Germinal center (tissue), 1 donor: Measurements from ENCODE around the gene CPSF3.

Experiments
- DNase-seq: peaks from one replicate; pipeline ENCODE4 v3.0.0; 2012; ENCODE audit warnings: mixed read lengths, low spot score

The CPSF3 gene

DNA sequence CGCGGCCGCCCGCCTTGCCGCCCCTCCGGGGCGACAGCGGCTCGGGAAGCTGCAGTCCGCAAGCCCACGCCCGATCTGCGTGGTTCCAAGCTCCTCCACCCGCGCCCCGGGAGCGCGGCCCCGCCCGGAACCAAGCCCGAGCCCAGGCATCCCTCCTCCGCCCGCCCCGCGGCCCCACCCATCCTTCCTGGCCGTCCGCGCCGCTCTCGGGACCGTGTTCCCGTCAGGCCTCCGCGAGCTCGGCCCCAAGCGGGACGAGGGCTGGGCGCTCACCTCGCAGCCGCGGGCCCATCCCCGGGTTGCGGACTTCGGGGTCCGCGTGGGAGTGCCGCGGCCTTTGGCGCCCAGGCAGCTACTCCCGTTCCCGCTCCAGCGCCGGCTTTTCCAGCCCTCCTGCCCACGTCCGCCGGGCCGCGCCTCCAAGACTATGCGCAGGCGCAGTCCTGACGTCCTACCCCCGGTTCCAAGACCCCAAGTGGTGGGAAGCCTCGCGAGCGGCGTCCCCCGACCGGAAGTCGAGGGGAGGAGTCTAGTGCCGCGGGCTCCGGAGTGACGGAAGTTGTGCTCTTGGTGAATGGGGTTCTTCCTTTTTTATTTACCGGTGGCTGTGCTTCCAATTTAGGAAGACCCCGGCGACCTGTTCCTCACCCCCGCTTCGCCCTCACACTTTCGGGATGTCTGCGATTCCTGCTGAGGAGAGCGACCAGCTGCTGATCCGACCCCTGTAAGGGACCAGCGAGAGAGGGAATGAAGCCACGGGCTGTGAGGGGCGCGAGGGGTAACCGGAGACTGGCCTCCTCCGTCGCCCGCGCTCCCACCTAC is at the start of gene CPSF3, which contains the start of gene ITGB1BP1:
Gene CPSF3, plus strand, starts transcription at position 555 of the 822 bp plus-strand sequence. Its CDS starts 120 bp downstream, at position 675.
Gene ITGB1BP1, minus strand, starts transcription at position 429 of the 822 bp plus-strand sequence. CDS start 4,831 bp downstream, outside the sequence.
- peak; percentile 99 for DNase-seq

DNA sequence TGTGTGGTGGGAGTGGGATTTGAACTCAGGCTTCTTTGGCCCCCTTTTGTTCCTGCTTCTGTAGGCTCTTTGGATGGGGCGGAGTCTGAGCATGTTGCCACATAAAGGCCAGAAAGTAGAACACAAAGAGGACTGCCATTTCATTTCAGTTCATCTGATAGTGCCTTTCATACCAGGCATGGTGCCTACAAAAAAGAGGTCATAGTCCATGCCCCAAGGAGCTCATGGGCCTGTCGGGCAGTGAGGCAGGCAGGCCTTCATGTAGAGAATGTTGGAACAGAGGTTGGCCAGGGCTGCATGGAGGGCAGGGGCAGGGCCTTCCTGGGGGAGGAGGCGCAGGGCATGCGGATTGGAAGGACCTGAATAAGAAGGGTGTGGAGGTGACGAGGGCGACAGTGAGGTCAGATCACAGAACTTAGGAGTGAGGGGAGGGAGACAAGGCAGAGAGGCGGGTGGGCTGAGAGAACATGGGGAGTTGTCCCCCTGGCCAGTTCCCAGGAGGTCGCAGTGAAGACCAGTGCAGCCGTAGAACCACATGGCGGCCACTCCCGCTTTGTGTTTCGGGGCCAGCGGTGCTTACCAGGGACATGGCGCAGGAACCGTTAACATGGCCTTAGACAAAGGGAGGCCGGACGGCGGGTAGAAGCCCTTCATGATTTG is 49.3 kb upstream of the CPSF3 start:
- no peak for DNase-seq

DNA sequence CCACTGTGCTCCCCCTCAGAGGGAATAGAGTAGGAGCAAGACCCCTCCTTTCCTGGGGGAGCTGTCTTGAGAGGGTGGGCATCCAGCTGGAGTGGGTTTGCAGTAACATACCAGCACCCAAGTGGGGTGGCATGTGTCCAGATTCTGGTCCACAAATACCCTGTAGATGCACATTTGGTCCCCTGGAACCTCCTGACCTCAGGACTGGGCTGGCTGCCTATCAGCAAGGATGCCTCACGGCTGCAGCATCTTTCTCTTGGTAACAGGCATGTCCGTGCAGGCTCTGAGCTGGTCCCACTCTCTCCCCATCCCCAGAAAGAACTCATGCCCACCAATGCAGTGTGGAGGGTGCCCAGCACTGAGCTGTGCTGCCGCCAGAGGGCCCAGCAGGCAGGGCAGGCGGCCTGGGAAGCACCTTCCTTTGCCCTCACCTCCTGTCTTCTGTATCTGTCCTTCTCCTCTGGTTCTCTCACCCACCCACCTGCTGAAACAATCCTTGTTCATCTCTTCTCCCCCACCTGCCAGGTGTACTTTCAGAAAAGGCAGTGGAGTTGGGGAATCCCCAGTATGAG is 47.5 kb upstream of the CPSF3 start:
- no peak for DNase-seq

DNA sequence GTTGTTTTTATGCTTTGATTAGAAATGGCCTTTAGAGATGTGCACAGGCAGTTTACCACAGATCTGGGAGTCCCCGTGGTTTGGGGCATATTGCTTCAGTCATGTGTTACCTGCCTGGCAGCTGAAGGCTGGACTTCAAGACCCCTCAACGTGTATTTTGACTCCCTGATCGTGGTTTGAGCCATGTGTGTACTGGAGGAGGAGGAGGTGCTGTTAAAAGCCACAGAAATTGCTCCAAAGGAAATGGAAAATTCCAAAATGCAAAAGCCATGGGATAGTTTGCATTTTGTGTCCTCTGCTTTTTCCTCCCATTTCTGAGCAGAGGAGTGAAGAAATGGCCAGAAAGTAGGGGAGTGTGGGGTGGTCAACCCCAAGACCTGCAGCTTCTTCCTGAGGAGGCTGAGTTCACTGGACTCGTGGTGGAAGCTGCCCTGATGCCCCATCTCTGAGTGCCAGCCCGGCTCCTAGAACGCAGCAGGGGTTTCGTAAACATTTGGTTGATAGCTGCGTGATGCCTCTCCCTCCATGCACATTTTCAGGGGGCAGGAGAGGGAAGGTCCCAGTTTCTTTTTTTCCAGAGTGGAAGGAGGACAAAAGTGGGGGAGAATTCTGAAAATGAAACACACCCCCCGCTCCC is 45.9 kb upstream of the CPSF3 start:
- DNase-seq, result no peak

DNA sequence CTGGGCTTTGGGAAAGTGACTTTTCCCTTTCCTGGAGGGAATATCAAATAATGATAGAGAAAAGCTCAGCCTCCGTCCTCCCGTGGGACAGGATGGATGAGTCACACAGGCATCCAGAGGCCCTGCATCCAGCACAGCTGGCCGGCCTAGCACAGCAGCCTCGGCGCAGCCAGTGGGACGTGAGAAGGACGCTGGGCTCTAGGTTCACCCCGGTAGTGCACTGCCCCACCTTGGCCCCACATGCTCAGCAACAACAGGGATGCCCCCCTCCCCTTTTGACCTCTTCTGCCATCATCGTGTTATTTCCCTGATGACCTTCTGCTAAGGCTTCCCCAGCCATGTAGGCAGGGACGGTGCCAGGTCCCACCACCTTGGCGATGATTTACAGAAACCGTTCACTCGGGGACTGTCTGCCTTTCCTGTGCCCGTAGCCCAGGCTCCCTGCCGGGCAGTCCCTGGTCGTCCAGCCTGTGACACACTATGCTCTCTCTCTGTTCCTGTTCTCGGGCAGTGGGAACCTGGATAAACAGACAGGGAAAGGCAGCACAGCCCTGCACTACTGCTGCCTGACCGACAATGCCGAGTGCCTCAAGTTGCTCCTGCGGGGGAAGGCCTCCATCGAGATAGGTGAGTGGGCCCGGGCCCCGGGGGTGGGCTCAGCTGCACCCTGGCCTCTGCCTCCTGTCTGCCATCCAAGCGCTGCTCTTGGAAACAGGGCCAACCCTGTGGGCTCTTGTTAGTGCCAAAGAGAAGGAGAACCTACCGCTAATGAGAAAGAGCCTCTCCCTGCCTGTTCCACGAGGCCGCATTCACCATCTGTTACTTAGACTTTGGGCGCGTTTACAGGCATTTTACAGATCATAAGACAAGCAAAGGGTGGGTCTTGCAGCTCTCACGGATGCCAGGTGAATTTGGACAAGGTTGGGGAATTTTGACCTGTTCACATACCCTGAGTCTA is 44.7 kb upstream of the CPSF3 start:
- DNase-seq, result no peak

DNA sequence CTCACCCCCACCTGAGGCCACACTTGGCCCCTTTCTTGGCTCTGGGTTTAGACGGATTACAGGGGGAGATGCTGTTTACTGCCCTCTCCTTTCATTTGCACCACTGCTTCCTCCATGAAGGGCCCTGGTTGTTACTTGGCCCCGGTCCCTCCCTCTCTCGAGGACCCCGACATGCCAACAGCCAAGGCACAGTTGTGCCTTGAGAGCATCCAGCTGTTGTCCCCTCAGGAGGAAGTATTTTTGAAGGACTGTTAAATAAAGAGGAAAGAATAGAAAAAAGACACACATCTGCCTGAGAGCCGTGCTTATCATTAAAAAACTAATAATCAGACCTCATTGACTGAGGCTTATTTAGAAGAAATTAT is 44.1 kb upstream of the CPSF3 start:
- DNase-seq, result no peak

DNA sequence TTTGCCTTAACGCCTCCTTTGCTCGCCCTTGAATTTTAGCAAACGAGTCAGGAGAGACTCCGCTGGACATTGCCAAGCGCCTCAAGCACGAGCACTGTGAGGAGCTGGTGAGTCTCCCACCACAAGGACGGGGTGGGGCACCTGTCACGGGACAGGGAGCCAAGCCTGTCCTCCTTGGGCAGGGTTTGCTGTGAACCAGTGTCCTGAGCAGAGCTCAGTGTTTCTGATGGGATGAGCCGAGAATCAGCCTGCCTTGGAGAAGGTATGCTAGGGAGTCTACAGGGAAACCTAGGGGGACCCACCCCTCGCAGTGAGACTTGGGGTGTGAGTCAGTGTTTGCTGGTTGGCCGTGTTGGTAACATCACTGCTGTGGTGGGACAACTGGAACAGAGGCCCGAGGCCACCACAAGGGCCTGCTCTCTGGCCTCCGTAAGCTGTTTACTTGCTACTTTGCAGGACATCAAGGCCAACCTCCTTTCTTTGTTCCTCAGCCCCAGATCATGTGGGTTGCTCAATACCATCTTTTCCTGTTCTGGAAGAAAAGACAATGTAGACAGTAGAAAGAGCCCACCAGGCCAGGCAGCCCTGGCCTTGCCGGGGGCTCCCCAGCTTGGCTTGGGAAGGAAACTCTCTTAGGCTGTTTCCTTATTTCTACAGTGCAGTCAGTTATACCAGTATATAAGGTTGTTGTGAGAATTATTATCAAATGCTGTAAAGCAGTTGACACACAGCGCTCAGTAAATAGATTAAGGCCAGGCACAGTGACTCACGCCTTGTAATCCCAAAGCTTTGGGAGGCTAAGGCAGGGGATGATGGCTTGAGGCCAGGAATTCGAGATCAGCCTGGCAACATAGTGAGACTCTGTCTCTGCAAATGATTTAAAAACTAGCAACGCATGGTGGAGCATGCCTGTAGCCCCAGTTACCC is 42.5 kb upstream of the CPSF3 start:
- no peak for DNase-seq

DNA sequence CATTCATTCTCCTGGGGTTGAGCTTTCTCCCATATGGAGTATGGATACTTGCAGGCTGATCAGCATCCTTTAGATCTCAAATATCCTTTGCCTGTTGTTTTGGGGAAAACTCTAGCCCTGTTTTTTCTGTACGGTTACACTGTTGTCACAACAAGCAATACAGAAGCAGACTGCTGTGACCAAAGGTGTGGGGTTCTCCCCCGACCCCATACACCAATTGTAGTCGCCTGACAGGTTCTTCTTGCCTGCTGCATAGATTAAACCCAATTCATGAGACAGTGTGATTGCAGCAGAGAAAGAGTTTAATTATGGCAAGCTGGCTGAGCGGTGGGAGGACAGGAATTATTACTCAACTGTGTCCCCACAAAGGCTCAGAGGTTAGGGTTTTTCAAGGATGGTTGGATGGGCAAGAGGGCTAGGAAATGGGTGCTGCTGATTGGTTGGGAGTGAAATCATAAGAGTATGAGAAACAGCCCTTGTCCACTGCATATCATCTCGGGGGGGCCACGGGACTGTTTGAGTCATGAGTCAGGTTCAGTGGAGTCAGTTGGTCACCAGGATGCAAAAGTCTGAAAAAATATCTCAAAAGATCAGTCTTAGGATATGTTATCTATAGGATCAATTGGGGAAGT is 40.7 kb upstream of the CPSF3 start:
- DNase-seq, result no peak

DNA sequence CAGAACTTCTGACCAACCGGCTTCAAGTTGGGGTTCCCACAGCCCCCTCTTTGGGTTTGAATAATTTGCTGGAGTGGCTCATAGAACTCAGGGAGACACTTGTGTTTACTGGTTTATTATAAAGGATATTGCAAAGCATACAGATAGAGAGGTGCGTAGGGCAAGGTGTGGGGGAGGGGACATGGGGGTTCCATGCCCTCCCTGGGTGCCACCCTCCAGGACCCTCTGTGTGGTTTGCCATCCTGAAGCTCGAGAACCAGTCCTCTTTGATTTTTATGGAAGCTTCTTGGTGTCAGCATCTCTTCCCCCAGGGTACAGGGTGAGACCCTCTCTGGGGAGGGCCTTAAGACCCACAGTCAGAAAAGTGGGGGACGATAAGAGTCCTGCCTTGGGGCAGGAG is 38.9 kb upstream of the CPSF3 start:
- no peak for DNase-seq

DNA sequence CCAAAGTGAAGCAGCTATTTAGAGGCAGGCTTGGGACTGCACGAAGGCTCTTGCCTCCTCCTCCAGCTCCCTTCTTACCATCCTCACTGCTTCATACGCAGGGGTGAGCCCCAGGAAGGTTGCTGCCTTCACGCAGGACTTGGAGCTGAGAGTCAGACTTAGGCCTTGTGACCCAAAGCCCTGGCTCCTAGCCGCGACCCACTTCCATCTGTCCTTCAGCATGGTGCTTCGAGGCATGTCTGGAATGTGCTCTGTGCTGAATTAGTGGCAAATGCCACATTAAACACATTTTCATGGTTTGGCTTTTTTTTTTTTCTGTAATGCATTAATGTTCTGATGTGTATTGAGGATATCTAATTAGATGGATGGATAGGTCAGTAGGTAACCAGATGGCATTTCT is 37.6 kb upstream of the CPSF3 start:
- DNase-seq, result no peak

DNA sequence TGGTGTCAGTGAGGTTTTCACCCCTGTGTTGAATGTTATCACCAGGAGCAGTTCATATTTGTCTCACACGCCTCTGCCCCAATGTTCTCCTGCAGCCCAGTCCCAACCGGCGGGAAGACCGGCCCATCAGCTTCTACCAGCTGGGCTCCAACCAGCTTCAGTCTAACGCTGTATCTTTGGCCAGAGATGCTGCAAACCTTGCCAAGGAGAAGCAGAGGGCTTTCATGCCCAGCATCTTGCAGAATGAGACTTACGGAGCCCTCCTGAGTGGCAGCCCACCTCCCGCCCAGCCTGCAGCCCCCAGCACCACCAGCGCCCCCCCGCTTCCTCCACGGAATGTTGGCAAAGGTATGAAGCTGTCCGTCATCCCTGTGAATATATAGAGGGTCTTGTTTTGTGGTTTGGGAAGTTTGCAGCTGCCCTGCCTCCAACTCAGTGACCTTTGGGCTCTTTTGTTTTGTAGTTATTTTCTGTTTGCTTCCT is 35.2 kb upstream of the CPSF3 start:
- DNase-seq, result no peak

DNA sequence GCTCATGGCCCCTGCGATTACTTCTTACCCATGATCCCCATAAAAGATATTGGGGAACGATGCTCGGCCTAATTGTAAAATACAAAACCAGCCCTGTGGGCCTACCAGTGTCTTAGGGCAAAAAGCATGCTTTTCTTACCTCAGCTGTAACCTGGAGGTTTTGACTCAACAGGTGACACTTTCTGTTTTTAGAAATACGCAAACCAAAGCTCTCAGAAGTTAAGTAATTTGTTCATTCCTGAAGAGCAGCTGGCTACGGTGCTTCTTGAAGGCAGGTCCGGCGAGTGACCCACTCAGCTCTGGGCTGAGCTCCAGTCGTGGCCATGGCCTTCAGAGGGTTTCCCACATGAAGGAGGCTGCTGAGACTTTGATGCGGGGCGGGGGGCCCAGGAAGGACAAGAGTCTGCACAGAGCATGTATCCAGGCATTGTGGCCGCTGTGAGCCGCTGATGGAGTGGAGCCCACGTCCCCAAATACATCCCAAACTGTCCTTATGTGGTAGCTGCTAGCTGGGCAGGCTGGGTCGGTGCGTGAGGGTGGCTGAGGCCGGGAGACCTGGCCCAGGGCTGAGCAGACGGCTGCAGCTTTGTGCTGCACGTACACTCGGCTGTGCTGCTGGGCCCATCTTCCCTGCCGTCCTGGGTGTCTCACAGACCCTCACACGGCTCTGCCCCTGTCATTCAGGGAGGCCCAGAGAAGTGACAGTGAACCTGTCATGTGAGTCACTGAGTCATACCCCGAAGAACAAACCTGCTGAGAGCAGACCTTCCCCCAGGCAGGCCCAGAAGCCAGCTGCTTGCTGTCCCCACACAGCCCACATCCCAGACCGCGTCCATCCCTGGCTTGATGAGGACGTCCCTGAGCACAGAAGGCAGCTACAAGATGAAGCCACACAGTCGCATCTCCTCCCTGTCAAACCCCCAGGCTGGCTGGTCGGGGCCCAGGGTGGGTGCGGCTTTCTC is 34.2 kb upstream of the CPSF3 start:
- no peak for DNase-seq

DNA sequence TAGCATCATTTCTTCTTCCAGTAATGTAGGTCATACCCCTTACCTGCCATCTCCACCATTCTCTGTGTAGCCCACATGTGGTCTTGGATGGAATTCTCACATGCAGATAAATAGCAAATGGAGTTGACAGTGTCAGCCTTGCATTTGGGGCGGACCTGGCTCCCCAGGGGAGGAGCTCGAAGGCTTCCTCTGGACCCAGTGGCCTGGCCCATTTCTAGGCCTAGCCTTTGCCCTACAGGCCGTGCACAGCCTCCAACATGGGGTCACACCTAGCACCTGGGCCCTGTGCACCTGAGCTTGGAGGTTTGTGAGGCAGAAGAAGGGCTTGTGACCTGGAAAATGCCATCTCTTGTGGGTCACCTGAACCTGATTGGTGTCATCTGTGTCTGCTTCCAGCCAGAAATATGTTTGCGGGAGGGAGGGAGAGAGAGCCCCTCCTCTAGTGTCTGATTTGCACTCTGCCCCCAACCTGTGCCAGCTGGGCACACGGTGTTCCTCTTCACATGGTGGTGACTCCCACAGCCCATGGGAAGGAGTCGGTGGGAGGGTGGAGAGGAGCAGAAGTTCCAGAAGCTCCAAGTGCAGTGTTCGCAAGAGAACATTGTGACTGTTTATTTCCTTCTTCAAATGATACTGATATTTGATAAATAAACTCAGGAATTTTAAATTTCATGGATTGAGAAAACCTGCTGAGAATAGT is 33.2 kb upstream of the CPSF3 start:
- no peak for DNase-seq

DNA sequence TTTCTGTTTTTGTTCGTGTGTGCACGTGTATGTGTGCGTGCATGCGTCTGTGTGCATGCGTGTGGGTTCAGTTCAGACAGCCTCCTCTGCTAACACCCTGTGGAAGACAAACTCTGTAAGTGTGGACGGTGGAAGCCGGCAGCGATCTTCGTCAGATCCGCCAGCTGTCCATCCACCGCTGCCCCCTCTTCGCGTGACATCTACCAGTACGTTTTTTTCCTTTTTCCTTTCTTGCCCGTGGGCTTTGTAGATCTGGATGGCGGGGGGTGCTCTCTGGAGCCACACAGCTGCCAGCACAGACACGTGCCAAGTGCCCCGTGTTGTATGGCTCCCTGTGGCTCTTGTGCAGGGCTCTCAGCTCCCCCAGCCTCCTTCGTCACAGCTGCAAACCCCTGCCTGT is 32.5 kb upstream of the CPSF3 start:
- DNase-seq, result no peak

DNA sequence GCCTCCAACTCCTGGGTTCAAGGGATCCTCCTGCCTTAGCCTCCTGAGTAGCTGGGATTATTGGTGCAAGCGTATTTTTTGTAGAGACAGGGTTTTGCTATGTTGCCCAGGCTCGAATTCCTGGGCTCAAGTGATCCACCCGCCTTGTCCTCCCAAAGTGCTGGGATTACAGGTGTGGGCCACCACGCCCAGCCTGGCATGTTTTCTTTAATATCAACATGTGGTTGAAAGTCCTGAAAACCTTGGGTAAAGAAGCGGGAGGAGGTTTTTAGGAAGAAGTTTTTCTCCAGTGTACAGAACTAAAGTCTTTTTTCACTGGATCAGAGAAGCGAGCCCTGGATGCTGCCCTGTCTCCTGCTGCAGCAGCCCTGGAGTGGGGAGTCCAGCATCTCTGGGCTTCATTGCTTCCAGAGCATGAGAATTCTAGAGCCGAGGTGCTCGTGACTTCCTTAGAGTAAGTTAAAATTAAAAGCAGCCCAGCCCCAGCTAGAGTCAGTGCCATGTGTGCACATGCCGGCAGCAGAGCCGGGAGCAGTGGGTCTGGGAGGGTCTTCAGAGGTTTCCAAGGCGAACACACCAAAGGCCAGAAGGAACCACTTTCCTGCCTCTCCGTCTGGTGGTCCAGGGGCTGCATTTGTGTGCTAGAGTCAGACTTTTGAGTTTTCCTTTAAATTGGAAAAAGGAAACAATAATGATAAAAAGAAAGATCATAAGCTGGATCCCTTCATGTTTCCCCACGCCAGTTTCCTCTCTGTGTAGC is 31.3 kb upstream of the CPSF3 start:
- DNase-seq, result no peak

DNA sequence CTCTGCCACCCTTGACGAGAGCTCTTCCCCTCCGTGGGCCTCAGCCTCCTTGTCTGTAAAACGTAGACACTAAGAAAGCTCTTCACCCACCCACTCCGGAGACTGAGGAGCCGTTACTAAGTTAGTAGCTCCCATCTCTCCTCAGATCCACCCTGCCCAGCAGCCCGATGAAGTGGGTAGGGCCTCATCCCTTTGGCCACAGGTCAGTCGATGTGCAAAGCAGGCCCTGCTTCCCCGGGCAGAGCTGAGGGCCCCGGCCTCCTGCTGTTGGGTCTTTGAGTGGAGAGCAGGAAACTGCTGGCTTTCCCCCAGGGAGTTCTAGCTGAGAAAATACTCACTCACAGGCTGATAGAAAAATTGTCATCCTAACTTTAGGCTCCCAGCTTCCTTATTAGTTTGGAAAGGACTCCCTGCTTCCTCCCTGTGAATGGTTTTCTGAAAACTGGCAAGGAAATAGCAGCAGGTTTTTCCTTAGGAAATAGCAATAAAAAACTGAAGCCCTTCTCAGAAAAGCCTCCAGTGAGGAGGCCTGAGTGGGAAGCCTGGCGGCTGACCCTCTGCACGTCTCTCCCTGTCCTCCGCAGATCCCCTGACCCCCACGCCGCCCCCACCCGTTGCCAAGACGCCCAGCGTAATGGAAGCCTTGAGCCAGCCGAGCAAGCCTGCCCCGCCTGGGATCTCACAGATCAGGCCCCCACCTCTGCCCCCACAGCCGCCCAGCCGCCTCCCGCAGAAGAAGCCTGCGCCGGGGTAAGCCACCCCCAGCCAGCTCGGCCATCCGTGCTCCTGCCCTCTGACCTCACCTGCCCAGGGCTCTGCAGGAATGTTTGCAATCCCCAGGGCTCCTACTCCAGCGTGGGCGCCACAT is 30.3 kb upstream of the CPSF3 start:
- DNase-seq, result no peak
